HCT116 (cell line): Measurements from ENCODE around the gene VPS33B. TPM values are rescaled to one million over a fixed set of nuclear protein-coding genes. Genes with fewer than 3 reads are reported as not detected.

ENCODE experiments used
- ATAC-seq: fragments of 200-7000 bp; cut with Tn5 transposase; 2 replicates; pipeline ENCODE4 v1.9.1; 2020; ENCODE audit warnings: mild to moderate bottlenecking, moderate library complexity
- BruUV-seq: library from RNA; stranded (reverse); fragments of 400-500 nt; replicated peaks from 2 replicates; lab custom pipeline; 2021; lab: Mats Ljungman, UMichigan
- CTCF ChIA-PET: fragments of 300-600 bp; sonication (Branson Sonifier 250); formaldehyde crosslinking; loops from one replicate; lab custom pipeline; 2021; ENCODE audit warnings: antibody characterized with exemption; lab: Charles Lee
- POLR2A ChIA-PET: fragments of 300-600, 350-600 bp; sonication (Branson Sonifier 250); formaldehyde crosslinking; loops from one replicate; lab custom pipeline; 2021; ENCODE audit warnings: antibody characterized with exemption; lab: Charles Lee
- RAD21 ChIA-PET, 2 experiments: fragments of 300-600 bp; sonication (Branson Sonifier 250); formaldehyde crosslinking; loops; one replicate each; lab custom pipeline; 2023; ENCODE audit warnings: low total read pairs in 2 of 2; ENCODE audit not compliant: uncharacterized antibody in 2 of 2, unreplicated experiment in 2 of 2, low non-redundant PET in 1 of 2; lab: Charles Lee
- DNase-seq: peaks from one replicate; pipeline ENCODE4 v3.0.0-alpha.2; 2010; ENCODE audit warnings: low read depth, low spot score
- H2AFZ ChIP-seq: fragments of 200-600 bp; shearing (Covaris generic), sonication (generic); 2 replicates; pipeline ENCODE4 v1.6.1; 2017; ENCODE audit warnings: low read depth, mixed run types, mixed read lengths, antibody characterized with exemption, low read length; ENCODE audit not compliant: poor library complexity, severe bottlenecking
- H3K27ac ChIP-seq: 2 replicates; pipeline ENCODE4 v1.5.1; 2012; ENCODE audit warnings: low read depth, low read length
- H3K27me3 ChIP-seq: fragments of 200-600 bp; sonication (generic); 2 replicates; pipeline ENCODE4 v1.6.1; 2016; ENCODE audit warnings: mixed run types, low read length, mixed read lengths; ENCODE audit not compliant: insufficient read depth
- H3K36me3 ChIP-seq, 2 experiments: fragments of 200-500 bp in 1 of 2; fragments of 200-600 bp in 1 of 2; sonication (Bioruptor generic) in 1 of 2; sonication (generic) in 1 of 2; 2 replicates each; pipeline versions ENCODE4 v1.5.1 to v1.6.1; 2014 to 2016; ENCODE audit warnings: low read length in 2 of 2, inconsistent platforms in 1 of 2, mixed read lengths in 1 of 2, mixed run types in 1 of 2; ENCODE audit not compliant: insufficient read depth in 2 of 2, control insufficient read depth in 1 of 2
- H3K4me1 ChIP-seq, 2 experiments: fragments of 200-600 bp in 1 of 2; sonication (generic) in 1 of 2; 2 replicates each; pipeline versions ENCODE4 v1.5.1 to v1.6.1; 2012 to 2017; ENCODE audit warnings: low read length in 2 of 2, inconsistent platforms in 1 of 2, mild to moderate bottlenecking in 1 of 2, mixed read lengths in 1 of 2, mixed run types in 1 of 2, moderate library complexity in 1 of 2; ENCODE audit not compliant: insufficient read depth in 2 of 2, control insufficient read depth in 1 of 2
- H3K4me2 ChIP-seq: fragments of 200-600 bp; sonication (generic); 2 replicates; pipeline ENCODE4 v1.6.1; 2017; ENCODE audit warnings: mixed run types, low read length, mixed read lengths
- H3K4me3 ChIP-seq, 2 experiments: fragments of 200-600 bp in 1 of 2; sonication (generic) in 1 of 2; replicated peaks in 1 of 2; 2 replicates each; pipeline ENCODE4 v1.5.1; 2011 to 2016; ENCODE audit warnings: low read length in 2 of 2, control low read depth in 1 of 2, low read depth in 1 of 2, mild to moderate bottlenecking in 1 of 2, mixed read lengths in 1 of 2, mixed run types in 1 of 2
- H3K79me2 ChIP-seq: fragments of 200-600 bp; sonication (generic); 2 replicates; pipeline ENCODE4 v1.6.1; 2017; ENCODE audit warnings: mild to moderate bottlenecking, mixed run types, low read length, moderate library complexity, mixed read lengths; ENCODE audit not compliant: insufficient read depth
- H3K9ac ChIP-seq: fragments of 200-600 bp; sonication (generic); 2 replicates; pipeline ENCODE4 v1.6.1; 2016; ENCODE audit warnings: low read length, mixed read lengths
- H3K9me2 ChIP-seq: fragments of 200-600 bp; sonication (generic), shearing (Covaris generic); 2 replicates; pipeline ENCODE4 v1.6.1; 2017; ENCODE audit warnings: mixed run types, mild to moderate bottlenecking, moderate library complexity; ENCODE audit not compliant: insufficient read depth
- H3K9me3 ChIP-seq, 2 experiments: fragments of 200-500 bp in 1 of 2; fragments of 200-600 bp in 1 of 2; sonication (Bioruptor generic) in 1 of 2; sonication (generic) in 1 of 2; 2 replicates each; pipeline ENCODE4 v1.6.1; 2014 to 2017; ENCODE audit warnings: low read length in 2 of 2, mixed read lengths in 2 of 2, inconsistent platforms in 1 of 2, low read depth in 1 of 2, mild to moderate bottlenecking in 1 of 2, mixed run types in 1 of 2, moderate library complexity in 1 of 2; ENCODE audit not compliant: control insufficient read depth in 1 of 2, insufficient read depth in 1 of 2
- H4K20me1 ChIP-seq: fragments of 200-600 bp; sonication (generic), shearing (Covaris generic); 2 replicates; pipeline ENCODE4 v1.6.1; 2017; ENCODE audit warnings: mixed run types, mild to moderate bottlenecking, moderate library complexity; ENCODE audit not compliant: insufficient read depth
- EZH2 ChIP-seq: fragments of 200-600 bp; sonication (generic); IDR thresholded peaks from 2 replicates; pipeline ENCODE4 v1.6.1; 2017; ENCODE audit warnings: antibody characterized with exemption, mixed run types
- POLR2A ChIP-seq: IDR thresholded peaks from 2 replicates; pipeline ENCODE4 v1.7.0; 2011; ENCODE audit warnings: borderline replicate concordance; ENCODE audit not compliant: insufficient read depth, insufficient read length; ENCODE audit errors: extremely low read depth
- POLR2AphosphoS5 ChIP-seq: IDR thresholded peaks from 2 replicates; pipeline ENCODE4 v1.6.1; 2011; ENCODE audit warnings: mild to moderate bottlenecking, low read depth, low read length, moderate library complexity
- SRF ChIP-seq: IDR thresholded peaks from 2 replicates; pipeline ENCODE4 v1.6.1; 2012; ENCODE audit warnings: low read depth
- ZFX ChIP-seq: fragments of 450-650 bp; IDR thresholded peaks from 2 replicates; pipeline ENCODE4 v1.6.1; 2017
- intact Hi-C: fragments of 100-400 bp; cut with micrococcal nuclease; formaldehyde crosslinking; loops from 2 replicates; pipeline ENCODE4 v1.10.0; 2022
- total RNA-seq: library from RNA; stranded (reverse); gene quantifications from one replicate; pipeline ENCODE4 v1.2.1, GENCODE V29; 2021; ENCODE audit not compliant: unreplicated experiment
- TF ChIP-seq, protein P1 (sequence below), 3 experiments: fragments of 200-600 bp in 1 of 3; sonication (generic) in 1 of 3; IDR thresholded peaks in 2 of 3; conservative IDR thresholded peaks in 1 of 3; 2 replicates each; pipeline ENCODE4 v1.5.1; 2012 to 2017; ENCODE audit warnings: low read depth in 2 of 3, low read length in 2 of 3, antibody characterized with exemption in 1 of 3, borderline replicate concordance in 1 of 3, control low read depth in 1 of 3, mild to moderate bottlenecking in 1 of 3, mixed read lengths in 1 of 3, mixed run types in 1 of 3, moderate library complexity in 1 of 3; ENCODE audit not compliant: insufficient read depth in 1 of 3
- TF ChIP-seq, protein P2 (sequence below): IDR thresholded peaks from 2 replicates; pipeline ENCODE4 v1.6.1; 2012; ENCODE audit warnings: low read depth

The VPS33B gene
- total RNA-seq, 1 experiment from 2014 or later: 23.1 TPM

DNA sequence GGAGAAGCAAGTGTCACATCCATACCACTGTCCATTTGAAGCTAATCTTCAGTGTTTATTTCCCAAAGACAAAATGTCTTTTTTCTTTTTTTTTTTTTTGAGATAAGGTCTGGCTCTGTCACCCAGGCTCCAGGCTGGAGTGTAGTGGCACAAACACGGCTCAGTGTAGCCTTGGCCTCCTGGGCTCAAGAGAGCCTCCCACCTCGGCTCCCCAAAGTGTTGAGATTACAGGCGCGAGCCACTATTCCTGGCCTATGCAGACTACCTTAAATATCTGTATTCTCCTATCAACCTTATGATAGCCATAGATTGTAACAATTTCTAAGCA lies 27.7 kb upstream of the VPS33B start:
- DNase-seq (no peak), ATAC-seq (peak; percentile 48)
- intact Hi-C loops: no loop called here
- Histone ChIP-seq H3K27ac (no peak overlapping the region), H3K4me3 (no peak overlapping the region), H2AFZ (peak overlapping the region; percentile 22), H3K9me2 (no peaks in the 10 kb centered on the region), H4K20me1 (no peaks in the 10 kb centered on the region), H3K27me3 (peaks cover 37% of the 10 kb centered on the region), H3K4me1 (peaks cover 0 to 6% of the 10 kb centered on the region in 2 experiments; a peak in 1 of 4 replicates), H3K9ac (no peak overlapping the region), H3K36me3 (no peaks in the 10 kb centered on the region), H3K9me3 (no peaks in the 10 kb centered on the region), H3K4me2 (no peak overlapping the region), H3K79me2 (no peaks in the 10 kb centered on the region)
- BruUV-seq: no TSS peak
- TF ChIP-seq, protein P1, sequence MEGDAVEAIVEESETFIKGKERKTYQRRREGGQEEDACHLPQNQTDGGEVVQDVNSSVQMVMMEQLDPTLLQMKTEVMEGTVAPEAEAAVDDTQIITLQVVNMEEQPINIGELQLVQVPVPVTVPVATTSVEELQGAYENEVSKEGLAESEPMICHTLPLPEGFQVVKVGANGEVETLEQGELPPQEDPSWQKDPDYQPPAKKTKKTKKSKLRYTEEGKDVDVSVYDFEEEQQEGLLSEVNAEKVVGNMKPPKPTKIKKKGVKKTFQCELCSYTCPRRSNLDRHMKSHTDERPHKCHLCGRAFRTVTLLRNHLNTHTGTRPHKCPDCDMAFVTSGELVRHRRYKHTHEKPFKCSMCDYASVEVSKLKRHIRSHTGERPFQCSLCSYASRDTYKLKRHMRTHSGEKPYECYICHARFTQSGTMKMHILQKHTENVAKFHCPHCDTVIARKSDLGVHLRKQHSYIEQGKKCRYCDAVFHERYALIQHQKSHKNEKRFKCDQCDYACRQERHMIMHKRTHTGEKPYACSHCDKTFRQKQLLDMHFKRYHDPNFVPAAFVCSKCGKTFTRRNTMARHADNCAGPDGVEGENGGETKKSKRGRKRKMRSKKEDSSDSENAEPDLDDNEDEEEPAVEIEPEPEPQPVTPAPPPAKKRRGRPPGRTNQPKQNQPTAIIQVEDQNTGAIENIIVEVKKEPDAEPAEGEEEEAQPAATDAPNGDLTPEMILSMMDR (IDR thresholded peaks at IDR 0.05 in 2 of 3, conservative IDR thresholded peaks at IDR 0.05 in 1 of 3; ENCODE audit: borderline replicate concordance in 1 of 3, insufficient read depth in 1 of 3, low read depth in 2 of 3, low read length in 2 of 3): no peak
- no peak for TF ChIP-seq ZFX
- ChIA-PET CTCF (interaction anchor here (0.6 to 1.6 kb wide), 9 partner anchors 14 to 945 kb away, joined by 3 to 21 read pairs (median 7); partner anchors contain the start of genes HDDC3, MAN2A2 and UNC45A), POLR2A (interaction anchor here (0.9 kb wide), 1 partner anchor 119 kb away, joined by 3 read pairs; no protein-coding TSS in a partner anchor), RAD21 (interaction anchor here in 1 of 2 experiments (0.6 to 1.2 kb wide), 3 partner anchors 96 to 731 kb away, joined by 3 to 4 read pairs (median 3); partner anchors contain the start of gene RCCD1)

- Histone ChIP-seq H3K9ac (no peak overlapping the region), H4K20me1 (no peaks in the 10 kb centered on the region), H2AFZ (peak overlapping the region; percentile 89), H3K27me3 (peaks cover 32% of the 10 kb centered on the region), H3K9me3 (no peaks in the 10 kb centered on the region), H3K79me2 (no peaks in the 10 kb centered on the region), H3K27ac (no peak overlapping the region), H3K4me3 (no peak overlapping the region), H3K9me2 (no peaks in the 10 kb centered on the region), H3K4me1 (peaks cover 0 to 6% of the 10 kb centered on the region in 2 experiments; a peak in 1 of 4 replicates), H3K4me2 (peak overlapping the region; percentile 57), H3K36me3 (no peaks in the 10 kb centered on the region)
- ChIA-PET RAD21 (interaction anchor here (0.6 to 1.2 kb wide), 4 partner anchors 78 to 731 kb away, joined by 3 to 4 read pairs (median 3); partner anchors contain the start of gene RCCD1 (in 1 of the 2)), CTCF (interaction anchor here (0.6 to 1.6 kb wide), 9 partner anchors 13 to 945 kb away, joined by 3 to 21 read pairs (median 7); partner anchors contain the start of genes HDDC3, MAN2A2 and UNC45A), POLR2A (interaction anchor here (0.9 kb wide), 1 partner anchor 118 kb away, joined by 3 read pairs; no protein-coding TSS in a partner anchor)
- intact Hi-C loops: loop anchor here (1.0 to 2.0 kb wide), 2 partner anchors 117 to 147 kb away; partner anchors contain the start of genes HDDC3 and MAN2A2
- peak; percentile 73 for DNase-seq
- no TSS peak for BruUV-seq
- ATAC-seq: peak; percentile 94
- TF ChIP-seq, protein P2, sequence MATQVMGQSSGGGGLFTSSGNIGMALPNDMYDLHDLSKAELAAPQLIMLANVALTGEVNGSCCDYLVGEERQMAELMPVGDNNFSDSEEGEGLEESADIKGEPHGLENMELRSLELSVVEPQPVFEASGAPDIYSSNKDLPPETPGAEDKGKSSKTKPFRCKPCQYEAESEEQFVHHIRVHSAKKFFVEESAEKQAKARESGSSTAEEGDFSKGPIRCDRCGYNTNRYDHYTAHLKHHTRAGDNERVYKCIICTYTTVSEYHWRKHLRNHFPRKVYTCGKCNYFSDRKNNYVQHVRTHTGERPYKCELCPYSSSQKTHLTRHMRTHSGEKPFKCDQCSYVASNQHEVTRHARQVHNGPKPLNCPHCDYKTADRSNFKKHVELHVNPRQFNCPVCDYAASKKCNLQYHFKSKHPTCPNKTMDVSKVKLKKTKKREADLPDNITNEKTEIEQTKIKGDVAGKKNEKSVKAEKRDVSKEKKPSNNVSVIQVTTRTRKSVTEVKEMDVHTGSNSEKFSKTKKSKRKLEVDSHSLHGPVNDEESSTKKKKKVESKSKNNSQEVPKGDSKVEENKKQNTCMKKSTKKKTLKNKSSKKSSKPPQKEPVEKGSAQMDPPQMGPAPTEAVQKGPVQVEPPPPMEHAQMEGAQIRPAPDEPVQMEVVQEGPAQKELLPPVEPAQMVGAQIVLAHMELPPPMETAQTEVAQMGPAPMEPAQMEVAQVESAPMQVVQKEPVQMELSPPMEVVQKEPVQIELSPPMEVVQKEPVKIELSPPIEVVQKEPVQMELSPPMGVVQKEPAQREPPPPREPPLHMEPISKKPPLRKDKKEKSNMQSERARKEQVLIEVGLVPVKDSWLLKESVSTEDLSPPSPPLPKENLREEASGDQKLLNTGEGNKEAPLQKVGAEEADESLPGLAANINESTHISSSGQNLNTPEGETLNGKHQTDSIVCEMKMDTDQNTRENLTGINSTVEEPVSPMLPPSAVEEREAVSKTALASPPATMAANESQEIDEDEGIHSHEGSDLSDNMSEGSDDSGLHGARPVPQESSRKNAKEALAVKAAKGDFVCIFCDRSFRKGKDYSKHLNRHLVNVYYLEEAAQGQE: no peak
- TF ChIP-seq, protein P1 (IDR thresholded peaks at IDR 0.05 in 2 of 3, conservative IDR thresholded peaks at IDR 0.05 in 1 of 3; ENCODE audit: borderline replicate concordance in 1 of 3, insufficient read depth in 1 of 3, low read depth in 2 of 3, low read length in 2 of 3): peak; percentile 68 to 74 (median 73); a peak in 5 of 6 replicates
- TF ChIP-seq SRF (no peak), POLR2AphosphoS5 (0 out of 2 replicates have a peak, but pooled peaks have one; percentile 12), POLR2A (no peak), EZH2 (no peak)
Observed at GRCh38 chr15:91049378-91050127, 27.2 kb upstream of the VPS33B start.
